HG02885 (cell line): Measurements from ENCODE around the gene HSD17B14.
"Not testable (repeated sequence)": the region's sequence is repeated elsewhere in the genome, so short reads cannot be mapped to it uniquely, and the experiment has no call there.

Experiments
- ATAC-seq: cut with Tn5 transposase; IDR thresholded peaks from one replicate; pipeline ENCODE4 v1.9.1; 2021; ENCODE audit warnings: mild to moderate bottlenecking; ENCODE audit not compliant: unreplicated experiment, poor library complexity

Gene HSD17B14

GRCh38 chr19:48868114-48868886 is 32.0 kb upstream of the HSD17B14 start, which contains the start of gene PLEKHA4:
TSS of gene PLEKHA4 (minus strand) at chr19:48868617. CDS start at chr19:48867620, 997 bp downstream.
- no peak for ATAC-seq

- ATAC-seq = no peak
Observed at GRCh38 chr19:48867746-48868113, 31.4 kb upstream of the HSD17B14 start.

GRCh38 chr19:48867123-48867745 is 30.9 kb upstream of the HSD17B14 start:
- no peak for ATAC-seq

GRCh38 chr19:48866692-48867091 is 30.4 kb upstream of the HSD17B14 start:
- no peak for ATAC-seq

- no peak for ATAC-seq
Observed at GRCh38 chr19:48862827-48863226, 26.5 kb upstream of the HSD17B14 start.

- no peak for ATAC-seq
Observed at GRCh38 chr19:48861313-48861712, 25.0 kb upstream of the HSD17B14 start.

GRCh38 chr19:48859711-48860572 is 23.7 kb upstream of the HSD17B14 start:
- no peak for ATAC-seq

GRCh38 chr19:48858984-48859710 is 22.9 kb upstream of the HSD17B14 start:
- ATAC-seq = peak; percentile 60

GRCh38 chr19:48856921-48857320 is 20.6 kb upstream of the HSD17B14 start:
- ATAC-seq = no peak

- no peak for ATAC-seq
Observed at GRCh38 chr19:48854103-48854502, 17.8 kb upstream of the HSD17B14 start.

GRCh38 chr19:48853483-48853882 is 17.2 kb upstream of the HSD17B14 start:
- ATAC-seq = no peak

- no peak for ATAC-seq
Observed at GRCh38 chr19:48852292-48852691, 16.0 kb upstream of the HSD17B14 start.

GRCh38 chr19:48846659-48847058 is 10.4 kb upstream of the HSD17B14 start:
- ATAC-seq = not testable (repeated sequence)

- no peak for ATAC-seq
Observed at GRCh38 chr19:48845384-48845783, 9.1 kb upstream of the HSD17B14 start.

GRCh38 chr19:48844472-48844871 is 8.2 kb upstream of the HSD17B14 start:
- no peak for ATAC-seq

- no peak for ATAC-seq
Observed at GRCh38 chr19:48842789-48843162, 6.5 kb upstream of the HSD17B14 start.

- no peak for ATAC-seq
Observed at GRCh38 chr19:48841571-48841970, 5.3 kb upstream of the HSD17B14 start.

- no peak for ATAC-seq
Observed at GRCh38 chr19:48841047-48841446, 4.8 kb upstream of the HSD17B14 start.

GRCh38 chr19:48837687-48838086 is 1.4 kb upstream of the HSD17B14 start:
- no peak for ATAC-seq

GRCh38 chr19:48837051-48837524 is 797 bp upstream of the HSD17B14 start:
- ATAC-seq = peak; percentile 64
